ENCODE measurements around the gene KIFC3.
"Not testable (repeated sequence)": the region's sequence is repeated elsewhere in the genome, so short reads cannot be mapped to it uniquely, and the experiment has no call there.

The KIFC3 gene

DNA sequence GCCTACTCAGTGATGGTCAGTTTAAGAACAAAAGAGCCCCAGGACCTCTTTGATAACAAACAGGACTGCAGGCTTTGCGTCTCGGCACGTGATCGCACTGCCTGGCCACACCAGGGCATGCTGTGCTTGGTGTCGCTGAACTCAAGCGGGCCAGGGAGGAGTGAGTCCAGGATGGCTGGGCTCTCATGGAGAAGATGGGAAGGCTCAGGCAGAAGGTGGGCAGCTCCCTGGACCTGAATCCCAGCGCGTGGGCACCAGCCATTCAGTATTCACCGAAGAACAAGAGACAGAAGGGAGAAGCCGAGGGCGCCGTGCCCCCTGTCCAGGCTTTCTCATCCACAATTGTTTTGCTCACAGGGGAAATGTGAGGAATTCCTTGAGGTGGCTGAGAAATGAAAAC, 54.8 kb downstream of the KIFC3 start:
- H3K4me3 ChIP-seq (ENCODE audit: low read length) = no peak overlapping the region
- DNase-seq (ENCODE audit: low read depth, low spot score) = no peak
- no CpG with 5 or more reads among the region's 12 CpGs for WGBS (ENCODE audit: insufficient coverage, insufficient read length)
- no peak overlapping the region for H3K27ac ChIP-seq (ENCODE audit: low read length)
- peaks cover 10% of the 10 kb centered on the region for H3K36me3 ChIP-seq (ENCODE audit: control insufficient read depth, insufficient read depth, low read length)
- no peaks in the 10 kb centered on the region for H3K27me3 ChIP-seq (ENCODE audit: control insufficient read depth, insufficient read depth, low read length)
- no peaks in the 10 kb centered on the region for H3K4me1 ChIP-seq (ENCODE audit: control insufficient read depth, insufficient read depth, low read length)
- no peaks in the 10 kb centered on the region for H3K9me3 ChIP-seq (ENCODE audit: control insufficient read depth, insufficient read depth, low read length)

DNA sequence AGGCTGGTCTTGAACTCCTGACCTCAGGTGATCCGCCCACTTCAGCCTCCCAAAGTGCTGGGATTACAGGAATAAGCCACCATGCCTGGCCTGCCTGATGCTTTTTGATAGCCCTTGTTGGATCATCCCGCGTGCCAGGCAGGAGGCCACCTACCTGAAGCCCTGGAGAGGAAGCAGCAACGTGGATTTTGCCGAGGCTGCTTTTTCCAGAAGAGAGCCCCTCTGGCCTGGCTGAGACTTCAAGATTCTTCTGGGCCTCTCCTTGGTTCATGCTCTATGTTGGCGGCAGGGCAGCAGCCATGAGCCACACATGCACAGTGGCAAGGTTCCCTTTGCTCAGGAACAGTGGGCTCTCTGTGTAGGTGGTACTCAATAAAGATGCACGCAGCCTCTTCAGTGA, 55.2 kb downstream of the KIFC3 start:
- Histone ChIP-seq H3K27ac (ENCODE audit: low read length) (no peak overlapping the region), H3K27me3 (ENCODE audit: control insufficient read depth, insufficient read depth, low read length) (no peaks in the 10 kb centered on the region), H3K9me3 (ENCODE audit: control insufficient read depth, insufficient read depth, low read length) (no peaks in the 10 kb centered on the region), H3K36me3 (ENCODE audit: control insufficient read depth, insufficient read depth, low read length) (peaks cover 10% of the 10 kb centered on the region), H3K4me1 (ENCODE audit: control insufficient read depth, insufficient read depth, low read length) (no peaks in the 10 kb centered on the region), H3K4me3 (ENCODE audit: low read length) (no peak overlapping the region)
- no CpG with 5 or more reads among the region's 7 CpGs for WGBS (ENCODE audit: insufficient coverage, insufficient read length)
- DNase-seq (ENCODE audit: low read depth, low spot score) = no peak

DNA sequence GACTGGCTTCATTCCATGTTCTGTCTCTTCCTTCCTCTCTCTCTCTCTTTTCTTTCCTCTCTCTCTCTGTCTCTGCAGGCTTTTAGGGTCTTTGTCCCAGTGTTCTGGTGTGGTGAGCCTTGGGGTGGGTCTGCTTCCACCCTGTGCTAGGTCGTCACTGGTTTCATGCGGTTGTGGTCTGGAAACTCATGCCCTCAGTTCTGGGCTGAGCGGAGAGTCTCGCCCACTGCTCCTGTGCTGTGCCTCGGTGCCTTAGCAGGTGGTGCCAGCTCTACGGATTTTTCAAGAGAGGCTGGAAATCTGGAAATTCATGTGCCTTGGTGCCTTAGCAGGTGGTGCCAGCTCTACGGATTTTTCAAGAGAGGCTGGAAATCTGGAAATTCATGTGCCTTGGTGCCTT, 56.0 kb downstream of the KIFC3 start:
- H3K27ac ChIP-seq (ENCODE audit: low read length); H3K36me3 ChIP-seq (ENCODE audit: control insufficient read depth, insufficient read depth, low read length); H3K27me3 ChIP-seq (ENCODE audit: control insufficient read depth, insufficient read depth, low read length); H3K9me3 ChIP-seq (ENCODE audit: control insufficient read depth, insufficient read depth, low read length); H3K4me3 ChIP-seq (ENCODE audit: low read length); H3K4me1 ChIP-seq (ENCODE audit: control insufficient read depth, insufficient read depth, low read length); DNase-seq (ENCODE audit: low read depth, low spot score): not testable (repeated sequence)
- no CpG with 5 or more reads among the region's 7 CpGs for WGBS (ENCODE audit: insufficient coverage, insufficient read length)

DNA sequence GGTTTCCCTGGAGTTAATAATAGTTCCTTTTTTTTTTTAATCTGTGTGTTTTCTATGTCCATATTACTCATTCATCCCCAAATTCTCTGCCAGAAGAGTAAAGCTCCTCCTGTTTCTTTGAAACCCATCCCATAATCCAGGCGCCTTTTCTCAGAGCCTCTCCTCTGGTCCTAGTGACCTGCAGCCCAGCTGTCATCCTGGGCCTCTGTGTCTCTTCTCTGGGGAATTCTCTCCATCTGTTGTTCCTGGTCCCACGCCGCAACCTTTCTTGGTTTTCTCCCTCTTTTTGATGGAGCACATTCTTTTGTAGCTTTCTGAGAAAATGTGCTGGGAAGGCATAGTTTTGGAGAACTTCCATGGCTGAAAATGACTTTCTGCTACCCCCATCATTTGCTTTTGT, 56.5 kb downstream of the KIFC3 start:
- no CpG with 5 or more reads among the region's 3 CpGs for WGBS (ENCODE audit: insufficient coverage, insufficient read length)
- no peaks in the 10 kb centered on the region for H3K4me1 ChIP-seq (ENCODE audit: control insufficient read depth, insufficient read depth, low read length)
- peaks cover 5% of the 10 kb centered on the region; the same call in 1 of the 2 replicates for H3K36me3 ChIP-seq (ENCODE audit: control insufficient read depth, insufficient read depth, low read length)
- no peaks in the 10 kb centered on the region for H3K27me3 ChIP-seq (ENCODE audit: control insufficient read depth, insufficient read depth, low read length)
- no peak overlapping the region for H3K27ac ChIP-seq (ENCODE audit: low read length)
- H3K4me3 ChIP-seq (ENCODE audit: low read length) = no peak overlapping the region
- no peak for DNase-seq (ENCODE audit: low read depth, low spot score)
- no peaks in the 10 kb centered on the region for H3K9me3 ChIP-seq (ENCODE audit: control insufficient read depth, insufficient read depth, low read length)

DNA sequence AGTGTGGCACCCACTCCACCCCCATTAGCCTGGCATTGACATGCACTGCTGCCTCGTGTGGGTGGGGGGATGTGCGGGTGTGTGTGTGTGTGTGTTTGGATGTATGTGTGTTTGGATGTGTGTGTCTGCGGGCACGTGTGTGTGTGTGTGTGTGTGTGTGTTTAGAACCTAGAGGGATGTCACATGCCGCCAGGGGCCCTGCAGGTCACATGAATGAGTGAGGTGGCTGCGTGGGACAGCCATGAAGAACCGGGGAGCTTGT, 57.7 kb downstream of the KIFC3 start:
- H3K4me1 ChIP-seq (ENCODE audit: control insufficient read depth, insufficient read depth, low read length) = no peaks in the 10 kb centered on the region

DNA sequence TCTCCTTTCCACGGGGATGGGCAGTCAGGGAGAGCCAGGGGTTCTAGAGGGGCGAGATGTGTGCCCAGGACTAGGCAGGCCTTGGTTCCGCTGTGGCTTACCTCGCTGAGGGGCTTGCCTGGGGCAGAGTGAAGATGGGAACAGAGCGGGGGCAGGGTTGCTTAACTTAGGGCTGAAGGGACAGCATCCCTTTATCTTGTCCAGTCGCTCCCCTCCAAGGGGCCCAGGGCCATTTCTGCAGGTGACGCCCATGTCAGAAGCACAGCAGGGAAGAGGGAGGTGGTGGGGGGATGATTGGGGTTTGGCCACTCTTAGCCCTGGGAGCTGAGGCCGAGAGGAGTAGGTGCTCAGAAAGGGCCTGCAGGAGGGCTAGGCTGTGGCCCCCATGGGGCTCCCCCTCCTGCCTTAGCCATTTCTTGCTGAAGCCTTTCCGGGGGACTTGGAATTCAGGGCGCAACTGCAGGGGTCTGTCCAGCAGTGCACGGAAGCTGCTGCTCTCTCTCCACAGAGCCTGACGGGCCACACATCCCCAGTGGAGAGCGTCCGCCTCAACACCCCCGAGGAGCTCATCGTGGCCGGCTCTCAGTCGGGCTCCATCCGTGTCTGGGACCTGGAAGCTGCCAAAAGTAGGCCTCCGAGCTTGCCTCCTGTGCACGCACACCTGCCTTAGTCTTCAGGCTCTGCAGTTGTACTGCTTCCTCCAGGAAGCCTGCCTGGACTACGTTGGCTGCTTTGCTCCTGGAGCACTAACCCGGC, 58.2 kb downstream of the KIFC3 start:
- Histone ChIP-seq H3K36me3 (ENCODE audit: control insufficient read depth, insufficient read depth, low read length) (peaks cover 3% of the 10 kb centered on the region; the same call in 1 of the 2 replicates), H3K27ac (ENCODE audit: low read length) (no peak overlapping the region), H3K4me1 (ENCODE audit: control insufficient read depth, insufficient read depth, low read length) (no peaks in the 10 kb centered on the region), H3K9me3 (ENCODE audit: control insufficient read depth, insufficient read depth, low read length) (no peaks in the 10 kb centered on the region), H3K4me3 (ENCODE audit: low read length) (no peak overlapping the region), H3K27me3 (ENCODE audit: control insufficient read depth, insufficient read depth, low read length) (no peaks in the 10 kb centered on the region)
- no CpG with 5 or more reads among the region's 23 CpGs for WGBS (ENCODE audit: insufficient coverage, insufficient read length)
- no peak for DNase-seq (ENCODE audit: low read depth, low spot score)

More for the DNA sequence above, 57.7 kb downstream of the KIFC3 start:
- no peaks in the 10 kb centered on the region for H3K9me3 ChIP-seq (ENCODE audit: control insufficient read depth, insufficient read depth, low read length)
- no peak for DNase-seq (ENCODE audit: low read depth, low spot score)
- H3K4me3 ChIP-seq (ENCODE audit: low read length) = no peak overlapping the region
- H3K36me3 ChIP-seq (ENCODE audit: control insufficient read depth, insufficient read depth, low read length) = peaks cover 3% of the 10 kb centered on the region; the same call in 1 of the 2 replicates
- no CpG with 5 or more reads among the region's 7 CpGs for WGBS (ENCODE audit: insufficient coverage, insufficient read length)
- no peak overlapping the region for H3K27ac ChIP-seq (ENCODE audit: low read length)
- no peaks in the 10 kb centered on the region for H3K27me3 ChIP-seq (ENCODE audit: control insufficient read depth, insufficient read depth, low read length)

DNA sequence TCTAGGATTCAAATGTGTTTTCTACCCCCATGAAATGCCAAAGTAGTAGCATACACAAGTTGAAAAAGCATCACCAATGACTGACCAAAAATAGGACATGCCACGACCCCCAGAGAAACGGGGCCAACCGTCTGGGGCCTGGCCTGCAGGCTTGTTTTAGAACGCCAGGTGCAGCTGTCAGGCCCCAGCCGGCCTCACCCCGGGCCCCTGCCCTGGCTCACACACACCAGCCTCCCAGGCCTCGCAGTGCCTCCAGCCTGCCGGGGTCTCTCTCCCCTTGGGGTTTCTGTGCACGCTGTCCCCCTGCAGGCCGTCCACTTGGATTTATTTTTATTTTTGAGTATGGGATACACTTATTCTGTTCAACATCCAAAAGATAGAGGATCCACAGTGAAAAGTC, 58.8 kb downstream of the KIFC3 start:
- H3K27me3 ChIP-seq (ENCODE audit: control insufficient read depth, insufficient read depth, low read length) = no peaks in the 10 kb centered on the region
- H3K9me3 ChIP-seq (ENCODE audit: control insufficient read depth, insufficient read depth, low read length) = no peaks in the 10 kb centered on the region
- H3K36me3 ChIP-seq (ENCODE audit: control insufficient read depth, insufficient read depth, low read length) = peaks cover 3% of the 10 kb centered on the region; the same call in 1 of the 2 replicates
- no peaks in the 10 kb centered on the region for H3K4me1 ChIP-seq (ENCODE audit: control insufficient read depth, insufficient read depth, low read length)
- no peak overlapping the region for H3K4me3 ChIP-seq (ENCODE audit: low read length)
- no CpG with 5 or more reads among the region's 10 CpGs for WGBS (ENCODE audit: insufficient coverage, insufficient read length)
- no peak overlapping the region for H3K27ac ChIP-seq (ENCODE audit: low read length)
- no peak for DNase-seq (ENCODE audit: low read depth, low spot score)

DNA sequence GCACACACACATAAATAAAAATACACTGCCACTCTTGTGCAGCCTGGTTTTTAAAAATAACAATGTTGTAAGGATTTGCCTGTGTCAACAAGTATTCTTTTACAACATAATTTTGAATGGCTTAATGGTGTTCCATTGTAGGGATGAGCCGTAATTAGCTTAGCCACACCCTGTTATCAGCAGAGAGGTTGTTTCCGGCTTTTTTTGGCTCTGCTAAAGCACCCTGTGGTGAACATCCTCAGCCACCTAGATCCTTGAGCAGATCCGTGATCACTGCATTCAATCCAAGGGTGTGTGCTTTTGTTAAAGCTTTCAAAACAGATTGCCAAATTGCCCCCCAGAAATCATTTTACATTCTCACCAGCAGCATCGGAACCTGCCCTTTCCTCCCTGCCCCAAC, 59.7 kb downstream of the KIFC3 start:
- WGBS (ENCODE audit: insufficient coverage, insufficient read length) = no CpG with 5 or more reads among the region's 4 CpGs
- Histone ChIP-seq H3K27ac (ENCODE audit: low read length) (no peak overlapping the region), H3K9me3 (ENCODE audit: control insufficient read depth, insufficient read depth, low read length) (no peaks in the 10 kb centered on the region), H3K36me3 (ENCODE audit: control insufficient read depth, insufficient read depth, low read length) (peaks cover 3% of the 10 kb centered on the region; the same call in 1 of the 2 replicates), H3K27me3 (ENCODE audit: control insufficient read depth, insufficient read depth, low read length) (no peaks in the 10 kb centered on the region), H3K4me1 (ENCODE audit: control insufficient read depth, insufficient read depth, low read length) (no peaks in the 10 kb centered on the region), H3K4me3 (ENCODE audit: low read length) (no peak overlapping the region)
- DNase-seq (ENCODE audit: low read depth, low spot score) = no peak

DNA sequence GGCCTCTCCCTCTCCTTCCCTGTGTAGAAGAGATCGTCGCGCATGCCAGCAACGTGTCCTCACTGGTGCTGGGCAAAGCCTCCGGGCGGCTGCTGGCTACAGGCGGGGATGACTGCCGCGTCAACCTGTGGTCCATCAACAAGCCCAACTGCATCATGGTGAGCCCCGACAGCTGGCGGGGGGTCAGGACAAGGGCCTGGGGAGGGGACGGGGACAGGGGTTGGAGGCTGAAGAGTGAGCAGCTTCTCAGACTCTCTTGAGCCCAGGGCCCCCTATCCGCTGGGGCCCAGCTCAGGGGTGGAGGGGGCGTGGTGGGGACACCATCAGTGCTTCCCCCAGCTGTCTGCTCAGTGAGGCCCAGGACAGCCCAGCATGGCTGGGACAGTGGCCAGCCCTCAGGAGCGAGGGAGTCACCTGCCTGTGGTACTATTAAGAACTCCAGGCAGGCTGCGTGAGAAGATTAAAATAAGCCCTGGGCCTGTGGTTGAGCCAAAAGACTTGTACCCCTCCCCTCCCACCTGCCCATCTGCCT, 60.6 kb downstream of the KIFC3 start:
- Histone ChIP-seq H3K27me3 (ENCODE audit: control insufficient read depth, insufficient read depth, low read length) (no peaks in the 10 kb centered on the region), H3K9me3 (ENCODE audit: control insufficient read depth, insufficient read depth, low read length) (no peaks in the 10 kb centered on the region), H3K4me1 (ENCODE audit: control insufficient read depth, insufficient read depth, low read length) (no peaks in the 10 kb centered on the region), H3K36me3 (ENCODE audit: control insufficient read depth, insufficient read depth, low read length) (peaks cover 2% of the 10 kb centered on the region; the same call in 1 of the 2 replicates), H3K27ac (ENCODE audit: low read length) (no peak overlapping the region), H3K4me3 (ENCODE audit: low read length) (no peak overlapping the region)
- WGBS (ENCODE audit: insufficient coverage, insufficient read length) = no CpG with 5 or more reads among the region's 16 CpGs
- no peak for DNase-seq (ENCODE audit: low read depth, low spot score)

DNA sequence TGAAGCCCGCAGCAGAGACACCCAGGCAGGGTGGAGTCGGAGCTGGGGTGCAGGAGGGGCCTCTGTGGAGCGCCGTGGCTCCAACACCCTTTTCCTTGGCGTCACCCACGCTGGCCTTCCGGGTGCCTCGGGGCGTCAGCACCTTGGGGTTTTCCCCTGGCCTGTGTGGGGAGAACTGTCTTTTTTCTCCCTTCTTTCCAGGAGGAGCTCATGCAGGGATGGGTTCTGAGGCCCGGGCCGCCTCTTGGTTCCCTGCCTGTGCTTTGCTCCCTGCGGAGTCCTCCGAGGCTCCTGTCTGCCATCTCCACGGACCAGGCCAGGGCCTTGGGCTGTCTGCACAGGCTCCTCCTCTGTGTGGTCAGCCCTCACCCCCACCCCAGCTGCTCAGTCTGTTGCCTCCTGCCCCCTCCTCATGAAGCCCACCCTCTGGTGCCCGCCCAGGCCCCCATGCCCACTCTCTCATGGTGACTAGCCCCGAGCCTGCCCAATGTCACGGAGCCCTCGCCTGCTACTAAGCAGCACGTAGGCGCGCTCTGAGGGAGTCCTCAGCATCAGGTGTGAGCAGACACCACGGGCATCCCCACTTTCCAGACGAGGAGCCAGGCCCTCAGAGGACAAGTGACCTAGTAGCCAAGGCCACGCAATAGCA, 61.7 kb downstream of the KIFC3 start:
- no peak overlapping the region for H3K27ac ChIP-seq (ENCODE audit: low read length)
- peaks cover 2% of the 10 kb centered on the region; the same call in 1 of the 2 replicates for H3K36me3 ChIP-seq (ENCODE audit: control insufficient read depth, insufficient read depth, low read length)
- H3K9me3 ChIP-seq (ENCODE audit: control insufficient read depth, insufficient read depth, low read length) = no peaks in the 10 kb centered on the region
- WGBS (ENCODE audit: insufficient coverage, insufficient read length) = no CpG with 5 or more reads among the region's 24 CpGs
- H3K27me3 ChIP-seq (ENCODE audit: control insufficient read depth, insufficient read depth, low read length) = no peaks in the 10 kb centered on the region
- H3K4me1 ChIP-seq (ENCODE audit: control insufficient read depth, insufficient read depth, low read length) = no peaks in the 10 kb centered on the region
- H3K4me3 ChIP-seq (ENCODE audit: low read length) = no peak overlapping the region
- DNase-seq (ENCODE audit: low read depth, low spot score) = no peak
